Umbilical cord (tissue), 2 donors: Measurements from ENCODE around the gene ISL1. TPM values are rescaled to one million over a fixed set of nuclear protein-coding genes. Genes with fewer than 3 reads are reported as not detected.

Source experiments
- DNase-seq: peaks from one replicate; pipeline ENCODE4 v3.0.0-alpha.2; 2015; ENCODE audit warnings: low spot score
- total RNA-seq: library from RNA; depleted of rRNA; stranded (reverse); fragments of >200 nt; gene quantifications from one replicate; pipeline ENCODE4 v1.2.3, GENCODE V29; 2014; ENCODE audit warnings: low replicate concordance; ENCODE audit not compliant: insufficient read depth

The ISL1 gene
- total RNA-seq: 13.2 TPM

DNA sequence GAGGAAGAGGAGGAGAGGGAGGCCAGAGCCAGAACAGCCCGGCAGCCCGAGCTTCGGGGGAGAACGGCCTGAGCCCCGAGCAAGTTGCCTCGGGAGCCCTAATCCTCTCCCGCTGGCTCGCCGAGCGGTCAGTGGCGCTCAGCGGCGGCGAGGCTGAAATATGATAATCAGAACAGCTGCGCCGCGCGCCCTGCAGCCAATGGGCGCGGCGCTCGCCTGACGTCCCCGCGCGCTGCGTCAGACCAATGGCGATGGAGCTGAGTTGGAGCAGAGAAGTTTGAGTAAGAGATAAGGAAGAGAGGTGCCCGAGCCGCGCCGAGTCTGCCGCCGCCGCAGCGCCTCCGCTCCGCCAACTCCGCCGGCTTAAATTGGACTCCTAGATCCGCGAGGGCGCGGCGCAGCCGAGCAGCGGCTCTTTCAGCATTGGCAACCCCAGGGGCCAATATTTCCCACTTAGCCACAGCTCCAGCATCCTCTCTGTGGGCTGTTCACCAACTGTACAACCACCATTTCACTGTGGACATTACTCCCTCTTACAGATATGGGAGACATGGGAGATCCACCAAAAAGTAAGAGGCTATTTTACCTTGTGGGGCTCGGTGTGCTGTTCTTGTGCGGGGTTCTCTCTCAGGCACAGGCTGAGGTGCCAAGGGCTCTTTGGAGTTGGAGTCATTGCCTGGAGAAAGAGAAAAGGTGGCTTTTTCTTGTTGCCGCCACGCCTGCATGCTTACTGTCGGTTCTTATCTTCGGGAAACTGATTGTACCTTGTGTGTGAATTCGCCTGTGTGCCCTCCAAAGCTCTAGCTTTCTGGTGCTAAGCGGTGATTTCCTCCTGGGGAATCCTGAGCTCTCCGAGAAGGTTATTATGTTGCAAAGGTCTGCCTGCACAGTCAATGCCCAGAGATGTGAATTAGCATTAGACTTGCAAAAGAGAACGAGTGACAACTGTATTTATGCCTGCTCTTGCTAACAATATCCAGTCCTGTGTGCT is at the start of gene ISL1:
Gene ISL1 (plus strand): TSS at position 318 of the 991 bp plus-strand sequence. CDS start 224 bp downstream, at position 542.
- DNase-seq: peak; percentile 95

GRCh38 chr5:51336878-51337277 is 46.4 kb upstream of the ISL1 start:
- DNase-seq: no peak

DNA sequence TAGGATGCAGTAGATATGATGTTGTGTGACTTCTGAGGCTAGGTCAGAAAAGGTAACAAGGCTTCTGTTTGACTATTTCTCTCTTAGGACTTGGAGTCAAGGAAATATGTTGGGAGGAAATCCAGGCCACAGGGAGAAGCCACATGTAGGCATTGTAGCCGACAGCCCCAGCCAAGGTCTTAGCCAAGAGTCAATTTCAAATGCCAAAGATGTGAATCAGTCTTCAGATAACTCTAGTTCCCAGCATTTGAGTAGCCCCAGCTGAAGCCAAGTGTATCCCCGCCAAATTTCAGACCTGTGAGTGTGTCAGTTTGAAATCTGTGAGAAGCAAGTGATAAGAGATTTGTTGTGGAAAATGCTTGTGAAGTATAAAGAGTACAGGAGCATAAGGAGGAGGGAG is 38.1 kb upstream of the ISL1 start:
- no peak for DNase-seq

- DNase-seq: no peak
These were observed 36.1 kb upstream of the ISL1 start for GRCh38 chr5:51347157-51347556.

GRCh38 chr5:51347704-51348103 is 35.5 kb upstream of the ISL1 start:
- no peak for DNase-seq

- no peak for DNase-seq
These were observed 12.2 kb upstream of the ISL1 start for GRCh38 chr5:51371052-51371451.

- no peak for DNase-seq
These were observed 9.2 kb upstream of the ISL1 start for GRCh38 chr5:51373880-51374523.

DNA sequence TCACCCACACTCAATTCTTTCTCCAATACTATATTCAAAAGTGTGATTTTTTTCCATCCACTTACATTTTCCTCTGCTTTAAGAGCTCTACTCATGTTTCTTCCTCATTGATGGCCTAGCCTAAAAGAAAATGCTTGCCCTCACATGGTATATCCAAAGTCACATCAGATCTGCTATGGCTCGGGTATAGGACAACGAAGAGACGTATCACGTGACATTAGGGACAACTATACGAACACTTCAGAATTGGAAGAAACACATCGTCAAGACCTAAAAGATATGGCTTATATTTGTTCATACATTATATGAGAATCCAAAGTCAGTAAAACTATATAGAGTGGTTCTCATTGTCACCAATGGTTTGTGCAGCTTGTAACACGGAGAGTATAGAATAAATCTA is 8.2 kb upstream of the ISL1 start:
- no peak for DNase-seq

GRCh38 chr5:51376509-51376908 is 6.7 kb upstream of the ISL1 start:
- DNase-seq: no peak

DNA sequence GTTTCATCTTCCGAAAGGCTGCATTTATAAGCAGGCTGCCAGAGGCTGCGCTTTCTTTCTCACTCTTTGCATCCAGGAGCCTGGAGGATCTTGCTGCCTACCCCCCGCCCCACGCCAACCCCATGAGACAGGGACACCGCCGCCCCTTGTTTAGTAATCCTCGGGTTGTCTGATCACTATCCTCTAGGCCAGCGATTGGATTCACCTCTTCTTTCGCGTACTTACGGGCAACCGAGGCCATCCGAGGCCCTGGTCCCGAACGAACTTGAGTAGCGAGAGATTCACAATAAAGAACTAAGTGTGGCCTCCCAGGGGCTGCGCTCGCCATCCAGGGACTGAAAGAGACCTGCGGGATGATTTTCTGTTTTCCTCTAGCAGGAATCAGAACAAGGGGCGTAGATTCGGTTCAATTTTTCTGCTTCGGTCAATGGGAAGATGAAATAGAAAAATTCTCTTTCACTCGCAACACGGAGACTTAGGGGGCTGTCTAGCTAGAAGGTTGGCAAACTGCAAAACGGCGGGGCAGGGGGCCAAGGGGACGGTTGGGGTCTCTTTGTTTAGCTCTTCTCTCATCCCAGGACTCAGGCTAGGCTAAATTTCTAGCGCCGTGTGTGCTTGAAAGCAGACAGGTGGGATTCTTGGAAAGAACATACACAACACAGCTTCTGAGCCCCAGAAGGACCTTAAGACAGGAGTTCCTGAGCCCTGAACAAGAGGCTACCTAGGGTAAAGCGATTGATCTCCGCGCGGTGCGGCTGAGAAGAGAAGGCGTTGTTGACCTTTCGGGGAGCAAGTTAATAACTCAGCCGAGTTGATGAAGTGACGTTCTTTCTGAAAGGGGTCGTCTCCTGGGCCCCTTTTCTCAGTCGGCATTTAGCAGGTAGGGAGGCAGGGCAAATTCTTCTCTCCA is 5.8 kb upstream of the ISL1 start:
- DNase-seq: no peak

- no peak for DNase-seq
These were observed 5.2 kb upstream of the ISL1 start for GRCh38 chr5:51378061-51378409.

- no peak for DNase-seq
These were observed 4.6 kb upstream of the ISL1 start for GRCh38 chr5:51378448-51379330.

GRCh38 chr5:51379331-51379700 is 3.9 kb upstream of the ISL1 start:
- DNase-seq: no peak

DNA sequence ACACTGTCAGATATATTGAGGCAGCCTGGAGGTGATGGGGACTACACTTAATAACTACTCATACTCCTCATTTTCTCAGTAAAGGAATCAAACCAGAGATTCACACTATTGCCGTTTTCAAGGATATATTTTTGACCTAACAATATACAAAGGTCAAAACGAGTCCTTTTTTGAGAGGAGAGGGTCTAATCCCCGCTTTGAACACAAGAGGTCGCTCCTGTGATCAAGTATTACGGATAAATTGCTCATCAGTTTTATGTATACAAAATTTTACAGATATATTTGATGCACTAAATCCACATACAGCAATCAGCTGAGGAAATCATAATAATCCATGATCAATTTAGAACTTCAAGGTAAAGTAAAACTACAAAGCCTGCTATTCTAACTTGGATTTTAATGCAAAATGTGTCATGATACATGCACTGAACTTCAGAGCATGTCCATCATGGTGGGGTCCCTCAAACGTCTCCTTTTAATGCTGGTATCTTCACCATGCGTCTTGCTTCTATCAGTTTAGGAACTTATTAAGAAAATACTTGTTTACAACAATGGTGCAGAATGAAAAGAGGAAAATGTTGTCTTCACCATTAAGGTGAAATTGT is 2.5 kb upstream of the ISL1 start:
- no peak for DNase-seq

DNA sequence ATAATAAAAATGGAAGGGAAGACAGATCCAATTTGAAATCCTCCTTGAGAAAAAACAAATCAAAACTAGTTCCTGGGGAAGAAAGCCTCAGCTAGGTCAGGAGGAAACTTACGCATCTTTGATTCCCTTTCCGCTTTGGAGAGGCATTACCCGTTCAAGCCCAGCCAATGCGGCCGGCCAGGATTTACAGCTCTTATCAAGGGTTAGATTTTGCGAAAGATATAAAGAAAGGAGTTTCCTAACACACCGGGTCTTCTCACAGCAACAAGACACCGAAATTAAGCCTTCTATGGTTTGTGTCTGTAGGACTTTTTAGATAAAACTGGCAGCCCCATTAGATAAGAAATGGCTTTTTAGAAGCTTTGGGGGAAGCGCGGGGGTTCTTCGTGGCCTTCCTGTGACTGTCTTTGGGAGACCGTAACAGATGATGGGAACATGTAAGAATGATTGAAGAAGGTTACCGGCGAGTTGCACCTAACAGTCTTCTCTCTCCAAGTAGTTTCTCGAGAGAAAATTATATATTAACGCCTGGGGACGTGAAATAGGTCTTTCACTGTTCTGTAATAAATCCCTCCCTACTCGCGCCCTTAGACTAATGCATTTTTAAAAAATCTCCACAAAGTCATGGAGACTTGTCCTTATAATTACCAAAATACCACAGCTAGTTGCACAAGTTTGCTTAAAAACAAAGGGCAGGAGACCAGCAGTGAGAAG is 1.3 kb upstream of the ISL1 start:
- DNase-seq: no peak

DNA sequence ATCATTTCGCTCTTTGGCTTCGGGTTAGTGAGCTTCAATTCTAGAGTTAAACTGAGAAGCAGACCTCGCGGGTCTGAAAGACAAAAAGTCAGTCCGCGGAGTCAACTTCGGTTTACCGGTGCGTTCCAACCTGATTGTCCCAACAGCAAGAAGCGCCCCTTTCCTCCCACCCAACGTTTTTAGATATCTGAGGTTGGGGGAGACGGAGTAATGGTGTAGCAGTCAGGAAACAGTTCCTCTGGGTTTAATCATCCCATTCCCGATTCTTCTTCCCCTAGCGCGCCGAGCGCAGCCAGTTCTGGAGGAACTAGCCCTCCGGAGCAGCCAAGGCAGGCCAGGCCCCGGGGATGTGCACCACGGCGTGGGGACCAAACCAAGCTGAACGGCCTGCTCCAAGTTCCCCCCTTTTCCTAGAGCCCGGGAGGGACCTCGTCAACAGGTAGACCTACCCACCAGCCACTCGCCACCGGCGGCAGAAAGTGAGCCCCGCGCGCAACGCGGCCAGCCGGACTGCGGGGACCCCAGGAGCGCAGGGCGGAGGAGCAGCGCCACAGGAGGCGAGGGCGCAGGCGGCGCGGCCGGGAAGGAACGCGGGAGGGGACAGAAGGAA is 622 bp upstream of the ISL1 start:
- DNase-seq: no peak

DNA sequence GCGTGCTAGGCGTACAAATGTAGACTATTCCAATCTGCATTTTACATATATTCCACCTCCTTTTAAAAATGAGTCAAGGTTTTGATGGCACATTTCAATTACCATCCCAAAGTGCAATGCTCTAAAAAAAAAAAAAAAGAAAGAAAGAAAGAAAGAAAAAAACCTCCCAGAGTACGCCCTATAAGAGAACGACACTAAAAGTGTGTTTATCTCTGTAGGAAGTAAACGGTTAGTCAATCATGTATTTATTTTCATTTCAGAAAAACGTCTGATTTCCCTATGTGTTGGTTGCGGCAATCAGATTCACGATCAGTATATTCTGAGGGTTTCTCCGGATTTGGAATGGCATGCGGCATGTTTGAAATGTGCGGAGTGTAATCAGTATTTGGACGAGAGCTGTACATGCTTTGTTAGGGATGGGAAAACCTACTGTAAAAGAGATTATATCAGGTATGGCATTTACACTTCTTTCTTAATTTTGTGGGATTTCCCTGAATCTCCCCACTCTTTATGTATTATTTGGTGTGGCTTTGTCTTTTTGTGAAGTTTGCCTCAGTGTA is 1.1 kb downstream of the ISL1 start:
- DNase-seq: no peak

DNA sequence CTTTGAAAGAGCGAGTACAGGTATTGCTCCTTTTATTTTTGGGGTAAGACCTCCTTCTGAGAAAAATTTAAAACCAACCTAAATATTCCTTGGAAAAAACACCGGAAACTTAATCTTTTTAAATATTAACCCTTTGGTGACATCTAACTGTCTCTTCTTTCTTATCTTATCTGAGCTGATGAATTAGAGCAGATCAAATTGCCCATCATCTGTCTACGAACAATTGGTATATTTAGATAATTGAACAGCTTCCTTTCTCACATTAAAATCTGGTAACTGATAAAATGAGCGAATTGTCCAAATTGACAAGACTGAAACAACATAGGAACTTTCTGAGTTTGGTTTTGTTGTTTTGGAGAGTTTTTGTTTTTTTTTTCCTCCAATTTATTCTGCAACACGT is 2.0 kb downstream of the ISL1 start:
- no peak for DNase-seq
